NCI-H2196 treated with DMSO at 0.1 percent for 48 hours (cell line): ENCODE data around the gene LACRT.
"Not testable (repeated sequence)": the region's sequence is repeated elsewhere in the genome, so short reads cannot be mapped to it uniquely, and the experiment has no call there.

Source experiments
- DNase-seq: peaks from one replicate; lab custom pipeline; 2025; ENCODE audit not compliant: unreplicated experiment; lab: John Stamatoyannopoulos, UW

The LACRT gene, protein sequence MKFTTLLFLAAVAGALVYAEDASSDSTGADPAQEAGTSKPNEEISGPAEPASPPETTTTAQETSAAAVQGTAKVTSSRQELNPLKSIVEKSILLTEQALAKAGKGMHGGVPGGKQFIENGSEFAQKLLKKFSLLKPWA

DNA sequence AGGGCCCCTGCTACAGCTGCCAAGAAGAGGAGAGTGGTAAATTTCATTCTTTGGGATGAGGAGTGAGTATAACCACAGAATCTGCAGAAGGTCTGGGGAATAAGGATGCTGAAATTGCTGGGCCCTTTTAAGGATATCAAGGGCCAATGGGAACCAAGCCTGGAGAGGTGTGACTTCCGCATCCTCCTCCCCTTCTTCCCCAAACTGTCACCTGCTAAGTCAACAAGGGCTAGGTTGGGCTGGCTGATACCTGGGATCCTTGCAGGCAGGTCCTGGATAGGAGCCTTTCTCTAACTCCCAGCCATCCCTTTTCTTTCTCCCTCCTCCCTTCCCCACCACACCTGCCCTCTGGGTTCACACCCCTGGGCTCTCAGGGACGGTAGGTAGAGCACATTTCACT is at the start of gene LACRT:
TSS of gene LACRT (minus strand) at position 101 of the 400 bp plus-strand sequence. CDS start at position 47, 54 bp downstream.
- no peak for DNase-seq

DNA sequence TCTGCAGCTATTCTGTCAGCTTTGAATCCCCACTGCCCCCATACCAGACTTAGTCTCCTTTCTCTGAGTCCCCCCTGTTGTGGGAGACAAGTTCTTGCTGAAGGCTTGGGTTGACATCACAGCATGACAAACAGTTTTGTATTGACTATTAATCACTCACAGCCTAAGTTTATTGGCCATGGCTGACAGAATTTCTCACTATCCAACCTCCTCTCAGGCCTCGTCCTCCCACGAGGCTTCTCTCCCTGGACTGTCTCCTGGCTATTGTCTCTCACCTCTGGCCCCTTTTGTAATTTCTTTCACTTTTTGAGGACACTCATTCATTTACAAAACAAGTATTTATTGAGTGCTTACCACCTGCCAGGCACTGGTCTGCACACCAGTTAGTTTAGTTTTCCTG is 48.7 kb upstream of the LACRT start:
- peak; percentile 12 for DNase-seq

DNA sequence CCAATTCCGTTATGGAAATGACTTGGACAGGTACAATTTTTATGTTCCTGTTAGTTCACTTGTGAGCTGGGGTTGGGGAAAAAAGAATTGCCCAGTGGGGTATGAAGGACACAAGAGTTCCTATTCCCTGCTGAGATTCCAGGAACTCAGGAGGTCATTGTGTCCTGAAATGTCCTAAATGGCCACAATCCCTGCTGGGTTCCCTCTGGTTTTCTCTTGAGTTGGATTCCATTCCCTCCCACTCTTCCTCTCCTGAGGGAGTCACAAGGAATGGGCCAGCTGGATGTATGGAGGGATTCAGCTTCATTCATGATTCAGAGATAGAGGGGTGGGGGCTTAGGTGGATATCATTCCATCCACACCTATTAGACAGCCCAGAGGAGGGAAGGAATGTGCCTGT is 48.0 kb upstream of the LACRT start:
- DNase-seq: no peak

DNA sequence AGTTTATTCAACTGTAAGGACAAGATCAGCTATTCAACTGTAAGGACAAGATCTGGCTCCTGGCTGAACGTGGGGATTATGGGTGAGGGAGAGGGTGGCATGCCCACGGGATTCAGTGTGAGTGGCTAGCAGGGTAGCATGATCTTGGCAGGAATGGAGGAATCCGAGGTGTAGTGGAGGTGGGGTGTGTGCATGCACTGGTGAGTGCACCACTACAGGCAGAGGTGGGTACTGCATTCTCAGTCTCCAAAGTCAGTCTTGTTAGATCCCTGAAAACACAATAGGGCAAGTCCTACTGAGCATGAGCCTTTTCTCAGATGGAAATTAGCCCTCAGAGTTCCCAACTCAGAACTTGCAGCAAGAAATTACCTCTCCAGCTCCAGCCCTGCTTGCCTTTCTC is 45.7 kb upstream of the LACRT start:
- no peak for DNase-seq

DNA sequence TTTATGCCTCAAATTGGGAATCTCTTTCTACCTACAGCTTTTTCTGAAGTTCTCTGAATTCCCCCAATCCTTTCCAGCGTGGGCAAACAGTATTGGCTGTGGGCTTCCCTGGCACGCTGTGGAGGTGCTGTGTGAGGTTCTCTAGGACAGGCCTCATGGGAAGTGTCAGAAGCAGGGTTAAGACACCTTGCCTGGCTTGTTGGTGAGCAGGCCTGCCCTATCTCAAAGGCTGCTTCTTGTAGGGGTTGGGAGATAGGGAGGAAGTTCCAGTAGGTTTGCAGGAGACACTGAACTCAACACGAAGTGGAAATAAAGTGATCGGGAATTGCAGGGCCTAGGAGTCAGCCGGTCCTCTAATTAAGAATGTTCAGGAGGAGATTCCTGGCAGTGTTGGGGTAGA is 43.4 kb upstream of the LACRT start:
- no peak for DNase-seq

DNA sequence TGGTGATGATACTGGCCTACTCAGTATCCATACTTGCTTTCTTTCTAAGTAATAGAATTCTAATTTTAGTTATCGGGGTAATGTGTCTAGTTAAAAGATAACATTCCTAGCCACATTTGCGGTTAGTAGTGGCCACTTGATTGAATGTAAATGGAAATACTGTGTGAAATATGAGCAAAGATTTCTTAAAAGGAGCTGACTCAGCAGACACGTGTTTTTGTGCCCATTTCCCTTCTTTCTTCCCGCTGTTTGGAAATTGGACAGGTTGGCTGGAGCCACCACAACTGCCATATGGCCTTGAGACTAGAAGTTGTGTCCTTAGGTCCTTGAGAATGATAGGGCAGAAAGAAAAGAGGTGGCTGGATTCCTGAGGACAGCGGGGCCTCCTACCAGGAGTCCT is 33.2 kb upstream of the LACRT start:
- no peak for DNase-seq

DNA sequence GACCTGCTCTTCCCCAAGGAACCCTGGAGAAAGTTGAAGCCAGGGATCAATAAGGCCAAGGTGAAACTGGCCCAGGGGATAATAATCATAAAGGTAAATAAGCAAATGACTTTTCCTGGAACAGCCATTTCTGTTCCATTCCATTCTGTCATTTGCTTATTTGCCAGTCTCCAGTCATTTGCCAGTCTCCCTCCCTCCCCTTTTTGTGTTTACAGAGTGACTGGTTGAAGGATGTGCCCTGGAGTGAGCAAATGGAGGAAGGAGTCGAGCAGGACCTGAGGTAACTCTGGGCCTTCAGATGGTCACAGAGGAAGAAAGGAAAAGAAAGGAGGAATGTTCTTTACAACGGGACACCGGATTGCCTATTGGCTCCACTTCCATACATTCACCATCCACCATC is 31.3 kb upstream of the LACRT start:
- no peak for DNase-seq

DNA sequence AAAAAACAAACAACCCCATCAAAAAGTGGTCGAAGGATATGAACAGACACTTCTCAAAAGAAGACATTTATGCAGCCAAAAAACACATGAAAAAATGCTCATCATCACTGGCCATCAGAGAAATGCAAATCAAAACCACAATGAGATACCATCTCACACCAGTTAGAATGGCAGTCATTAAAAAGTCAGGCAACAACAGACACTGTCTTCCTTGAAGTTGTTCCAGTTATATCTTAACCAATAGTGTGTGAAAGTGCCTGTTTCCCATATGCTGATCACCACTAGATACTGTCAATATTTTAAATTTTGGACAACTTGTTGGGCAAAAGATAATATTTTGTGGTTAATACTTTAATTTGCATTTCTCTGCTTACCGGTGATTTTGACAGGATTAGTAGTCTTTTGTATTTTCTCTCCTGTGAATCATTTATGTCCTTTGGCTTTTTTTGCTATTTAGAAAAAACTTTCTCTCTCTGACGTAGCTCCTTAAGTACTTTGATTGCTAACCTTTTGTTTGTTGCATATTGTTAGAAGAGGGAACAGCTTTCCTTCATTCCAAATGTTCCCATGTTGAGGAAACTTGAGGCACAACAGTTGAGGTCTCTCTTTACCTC is 30.4 kb upstream of the LACRT start:
- DNase-seq: not testable (repeated sequence)

DNA sequence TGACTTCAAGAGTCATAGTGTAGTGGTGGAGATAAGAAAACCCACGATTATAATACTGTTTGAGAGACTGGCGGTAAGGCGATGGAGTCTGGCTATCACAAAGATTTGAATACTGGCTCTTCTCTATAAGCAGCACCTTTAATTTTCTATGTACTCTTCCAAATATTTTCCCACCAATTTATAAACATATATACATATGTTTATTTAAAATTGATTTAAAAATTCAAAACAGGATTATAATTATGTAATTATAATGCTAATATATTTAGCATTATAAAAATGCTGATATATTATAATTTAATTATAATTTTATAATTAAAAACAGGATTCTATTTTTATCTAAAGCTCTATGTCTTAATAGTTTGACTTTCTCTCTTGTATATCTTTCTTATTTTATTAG is 28.9 kb upstream of the LACRT start:
- DNase-seq: no peak

DNA sequence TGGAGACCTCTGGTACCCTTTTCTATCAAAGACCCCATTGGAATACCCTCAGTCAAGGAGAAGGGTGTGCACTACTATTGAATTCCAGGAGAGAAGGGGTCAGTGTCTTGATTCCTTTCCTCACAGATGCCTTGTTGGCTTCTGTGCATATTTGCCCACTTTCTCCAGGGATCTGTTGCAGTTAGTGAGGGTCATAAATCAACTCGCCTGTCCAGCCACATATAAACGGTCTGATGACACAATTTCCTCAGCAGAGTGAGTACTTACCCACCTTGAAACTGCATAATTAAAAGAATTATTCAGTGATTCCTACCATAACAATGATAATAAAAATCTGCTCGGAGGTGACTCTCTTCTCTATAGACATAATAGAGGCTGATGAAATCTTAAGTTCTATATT is 27.3 kb upstream of the LACRT start:
- DNase-seq: no peak

DNA sequence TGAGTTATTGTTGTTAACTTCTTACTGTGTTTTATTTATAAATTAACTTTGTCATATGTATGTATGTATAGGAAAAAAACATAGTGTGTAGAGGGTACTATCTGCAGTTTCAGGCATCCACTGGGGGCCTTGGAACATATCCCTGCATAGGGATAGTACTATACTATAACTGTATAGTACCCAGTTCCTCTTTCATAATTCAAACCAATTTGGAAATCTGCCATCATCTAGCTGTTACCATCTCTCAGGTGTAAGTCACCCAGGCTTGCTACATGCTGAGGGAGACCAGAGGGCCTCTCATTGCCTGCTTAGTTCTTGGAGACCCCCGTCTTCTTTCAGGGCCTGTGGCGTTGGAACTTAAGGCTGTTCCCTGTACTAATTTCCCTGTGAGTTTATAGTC is 26.4 kb upstream of the LACRT start:
- no peak for DNase-seq

DNA sequence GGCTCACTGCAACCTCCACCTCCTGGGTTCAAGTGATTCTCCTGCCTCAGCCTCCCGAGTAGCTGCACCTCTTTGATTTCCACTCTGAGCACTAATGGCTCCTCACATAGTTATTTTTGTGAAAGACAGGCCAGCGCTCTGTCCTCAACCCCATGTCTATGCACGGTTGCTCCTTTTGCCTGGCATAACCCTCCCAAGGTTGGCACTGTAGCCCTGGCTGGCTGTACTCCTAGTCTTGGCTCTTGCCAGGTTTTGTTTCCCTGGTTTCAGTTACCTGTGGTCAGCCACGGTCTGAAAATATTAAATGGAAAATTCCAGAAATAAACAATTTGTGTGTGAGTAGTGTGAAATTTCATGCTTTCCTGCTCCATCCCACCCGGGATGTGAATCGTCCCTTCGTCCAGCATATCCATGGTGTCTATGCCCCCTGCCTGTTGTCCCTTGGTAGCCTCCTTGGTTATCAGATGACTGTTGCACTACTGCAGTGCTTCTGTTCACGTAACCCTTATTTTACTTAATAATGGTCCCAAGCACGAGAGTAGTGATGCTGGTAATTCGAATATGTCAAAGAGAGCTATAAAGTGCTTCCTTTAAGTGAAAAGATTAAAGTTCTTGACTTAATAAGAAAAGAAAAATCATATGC is 25.7 kb upstream of the LACRT start:
- DNase-seq: no peak

DNA sequence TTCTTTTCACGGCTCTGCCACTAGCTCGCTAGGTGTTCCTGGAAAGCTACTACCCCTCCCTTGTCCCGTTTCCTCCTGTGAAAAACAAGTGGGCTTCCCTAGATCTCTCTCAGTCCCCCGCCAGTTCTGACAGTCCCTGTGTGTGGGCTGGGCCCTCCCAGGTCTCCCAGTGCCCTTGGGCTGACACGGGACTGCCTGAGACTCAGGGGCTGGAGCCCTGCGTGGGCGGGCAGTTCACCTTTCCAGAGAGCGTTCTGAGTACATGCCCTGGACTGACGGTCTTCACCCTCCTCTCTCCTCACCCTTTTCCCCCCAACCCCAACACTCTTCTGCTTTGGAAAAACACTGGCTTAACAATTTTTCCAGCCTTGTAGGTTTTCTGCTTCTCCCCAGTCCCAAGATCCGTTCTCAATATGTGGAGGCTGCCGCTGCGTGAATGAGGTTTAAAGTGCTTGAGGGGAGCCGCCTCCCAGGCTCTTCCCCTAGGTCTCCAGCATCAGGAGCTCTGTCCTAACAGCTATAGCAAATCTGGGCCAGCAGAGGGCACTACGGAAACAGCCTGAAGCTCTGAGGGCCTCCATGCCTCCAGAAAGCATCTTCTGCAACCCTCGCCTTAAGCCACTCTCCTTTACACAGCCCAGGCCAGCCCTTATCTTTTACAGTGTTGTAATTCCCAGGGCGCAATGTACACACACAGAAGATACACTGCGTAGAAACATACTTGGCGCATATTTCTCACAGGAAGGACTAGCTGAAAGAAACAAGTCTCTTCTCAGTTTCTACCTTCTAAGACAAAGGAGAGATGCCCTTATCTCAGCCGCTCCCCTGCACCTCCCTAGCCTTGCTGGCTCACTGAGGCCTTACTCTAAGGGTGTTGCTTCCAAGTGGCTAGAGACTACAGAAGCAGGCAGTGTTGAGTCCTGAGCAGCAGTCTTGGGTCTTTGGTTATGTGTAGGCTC is 23.9 kb upstream of the LACRT start:
- DNase-seq: no peak

DNA sequence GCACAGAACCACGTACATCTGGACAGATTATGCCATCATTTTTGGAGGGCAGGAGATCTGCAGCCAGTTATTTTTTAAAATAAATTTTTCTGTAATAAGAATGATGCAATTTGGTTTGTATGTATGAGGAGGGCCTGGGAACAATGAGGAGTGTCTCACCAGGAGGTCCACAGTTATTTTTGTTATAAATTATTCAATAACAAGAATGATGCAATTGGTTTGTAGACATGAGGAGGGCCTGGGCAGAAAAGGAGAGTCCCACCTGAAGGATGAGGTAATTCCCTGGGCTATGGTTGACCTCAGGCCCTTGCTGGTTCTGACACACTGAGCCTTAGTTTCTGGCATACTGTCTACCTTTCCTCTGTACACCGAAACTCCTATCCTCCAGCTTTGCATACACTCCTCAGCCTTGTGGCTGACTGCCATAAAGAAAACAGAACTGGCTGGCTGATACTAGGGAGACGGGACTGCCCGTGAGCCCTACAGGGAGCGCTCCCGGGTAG is 22.5 kb upstream of the LACRT start:
- no peak for DNase-seq

DNA sequence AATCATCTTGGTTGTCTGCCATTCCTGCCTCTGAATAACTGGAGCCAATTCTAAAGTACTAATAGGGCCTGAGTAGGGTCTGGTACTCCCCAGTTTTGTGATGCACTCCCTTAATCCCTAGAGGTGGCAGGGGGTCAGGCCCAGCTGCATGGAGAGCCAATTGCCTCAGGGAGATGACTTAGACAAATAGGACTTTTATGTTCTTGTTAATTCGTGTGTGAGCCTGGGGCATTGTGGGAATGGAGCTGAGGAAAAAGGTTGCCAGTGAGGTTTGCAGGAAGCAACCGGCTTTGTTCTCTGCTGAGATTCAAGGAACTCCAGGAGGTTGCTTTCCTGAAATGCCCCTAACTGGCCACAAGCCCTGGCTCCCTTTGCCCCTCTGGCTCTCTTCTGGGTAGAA is 20.2 kb upstream of the LACRT start:
- DNase-seq: no peak

DNA sequence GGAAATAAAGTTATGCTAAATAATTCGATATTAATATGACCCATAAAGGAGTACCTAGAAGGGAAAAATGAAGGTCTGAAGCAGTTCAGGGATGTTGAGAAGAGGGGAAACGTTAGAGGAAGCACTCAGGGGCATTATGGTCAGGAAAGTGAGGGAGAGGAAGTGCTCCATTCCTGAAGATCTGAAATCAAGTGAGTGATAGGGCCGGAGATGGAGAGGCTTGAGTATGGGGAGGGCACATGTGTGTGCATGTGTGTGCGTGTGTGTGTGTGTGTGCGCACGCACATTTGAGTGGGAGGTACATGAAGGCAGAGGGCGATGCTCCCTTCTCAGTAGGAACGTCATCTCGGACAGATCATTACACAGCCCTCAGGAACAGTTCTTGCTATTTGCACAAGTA is 18.3 kb upstream of the LACRT start:
- DNase-seq: no peak

DNA sequence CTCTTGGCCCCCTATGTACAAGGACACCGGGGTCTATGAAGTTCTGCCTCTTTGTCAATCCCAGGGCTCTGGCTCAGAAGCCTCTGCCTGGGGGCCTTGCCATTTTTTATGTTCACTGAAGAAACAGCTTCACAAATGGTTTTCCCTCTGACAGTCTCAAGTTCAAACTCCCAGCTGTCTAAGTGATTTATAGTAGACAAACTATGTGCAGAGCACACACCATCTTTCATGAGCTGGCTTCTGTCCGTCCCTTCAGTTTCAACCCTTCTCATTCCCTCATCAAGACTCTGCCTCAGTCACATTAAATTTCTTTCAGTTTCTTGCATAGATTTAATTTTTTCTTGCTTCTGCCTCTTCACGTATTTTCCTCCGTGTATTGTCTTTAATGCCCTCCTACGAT is 16.2 kb upstream of the LACRT start:
- DNase-seq: no peak

DNA sequence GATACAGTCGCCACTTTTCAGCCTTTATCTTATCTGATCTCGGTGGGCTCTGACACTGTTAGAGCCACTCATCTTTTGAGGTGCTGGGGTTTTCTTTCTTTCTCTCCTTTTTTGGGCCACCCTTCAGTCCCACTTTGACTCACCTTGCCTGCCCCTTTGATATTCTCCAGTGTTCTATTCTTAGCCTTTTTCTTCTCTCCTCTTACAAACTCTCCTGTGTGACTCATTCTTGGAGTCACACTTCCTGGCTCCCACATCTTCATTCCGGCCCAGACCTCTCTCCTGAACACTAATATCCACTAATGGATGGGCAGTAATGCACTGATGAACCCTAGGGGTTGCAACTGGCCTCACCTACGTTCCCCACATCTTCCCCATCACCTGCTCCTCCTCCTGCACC is 15.7 kb upstream of the LACRT start:
- no peak for DNase-seq

DNA sequence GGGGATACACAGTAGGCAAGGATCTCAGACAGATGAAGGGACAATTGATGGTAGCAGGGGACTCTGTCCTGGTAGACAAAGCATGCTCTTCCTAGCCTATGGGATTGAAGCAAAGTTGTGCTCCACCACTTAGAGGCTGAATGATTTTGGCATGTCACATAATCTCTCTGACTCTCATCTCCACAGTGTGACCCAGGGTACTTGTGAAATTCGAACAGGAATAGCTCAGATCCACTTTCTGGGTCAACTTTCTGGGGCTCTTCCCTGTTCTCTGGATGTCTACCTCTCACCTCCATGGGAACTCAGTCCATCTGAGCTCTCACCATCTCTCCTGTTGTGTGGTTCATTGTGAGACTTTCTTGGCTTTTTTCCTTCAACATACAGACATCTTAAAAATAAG is 15.1 kb upstream of the LACRT start:
- DNase-seq: no peak

DNA sequence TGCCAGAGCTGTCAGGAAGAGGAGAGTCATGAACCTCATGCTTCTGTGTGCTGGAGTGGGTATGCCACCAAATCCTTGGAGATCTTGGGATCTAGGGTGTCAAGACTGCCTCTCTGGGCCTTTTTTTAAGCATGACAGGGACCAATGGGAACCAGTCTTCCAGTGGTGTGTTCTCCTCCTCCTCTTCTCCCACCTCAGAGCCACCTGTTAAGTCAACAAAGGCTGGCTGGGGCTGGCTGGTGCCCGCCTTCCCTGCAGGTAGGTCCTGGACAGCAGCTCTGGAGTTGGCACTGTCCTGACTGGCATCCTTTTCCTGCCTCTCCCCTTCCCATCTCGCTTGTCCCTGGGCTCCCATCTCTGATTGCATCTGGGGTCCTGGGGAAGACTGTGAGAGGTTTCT is 13.6 kb upstream of the LACRT start, which contains the start of gene DCD:
TSS of gene DCD (minus strand) at position 101 of the 400 bp plus-strand sequence. CDS start at position 39, 62 bp downstream.
- no peak for DNase-seq

DNA sequence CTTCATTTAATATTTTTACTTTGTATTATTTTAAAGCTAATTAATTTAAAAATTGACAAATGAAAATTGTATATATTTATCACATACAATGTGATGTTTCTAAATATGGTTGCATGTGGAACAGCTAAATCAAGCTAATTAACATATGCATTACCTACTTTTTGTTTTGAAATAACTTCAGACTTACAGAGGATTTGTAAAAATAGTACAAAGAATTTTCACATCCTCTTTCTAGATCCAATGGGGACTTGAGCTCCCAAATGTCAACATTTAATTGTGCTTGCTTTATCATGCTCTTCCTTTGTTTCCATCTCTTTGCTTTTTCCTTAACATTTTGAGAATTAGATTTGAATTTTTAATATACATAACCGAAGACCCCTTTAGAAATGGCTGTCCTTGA is 6.9 kb upstream of the LACRT start:
- no peak for DNase-seq
